GM11168 (cell line): ENCODE data around the gene ACTL10.

Experiments used
- in situ Hi-C: fragments of 300-500 bp; cut with MboI; formaldehyde crosslinking; loops from one replicate; pipeline ENCODE4 v1.12.0; 2022; ENCODE audit warnings: low sequenced_read_pairs; ENCODE audit not compliant: unreplicated experiment

ACTL10 gene

DNA sequence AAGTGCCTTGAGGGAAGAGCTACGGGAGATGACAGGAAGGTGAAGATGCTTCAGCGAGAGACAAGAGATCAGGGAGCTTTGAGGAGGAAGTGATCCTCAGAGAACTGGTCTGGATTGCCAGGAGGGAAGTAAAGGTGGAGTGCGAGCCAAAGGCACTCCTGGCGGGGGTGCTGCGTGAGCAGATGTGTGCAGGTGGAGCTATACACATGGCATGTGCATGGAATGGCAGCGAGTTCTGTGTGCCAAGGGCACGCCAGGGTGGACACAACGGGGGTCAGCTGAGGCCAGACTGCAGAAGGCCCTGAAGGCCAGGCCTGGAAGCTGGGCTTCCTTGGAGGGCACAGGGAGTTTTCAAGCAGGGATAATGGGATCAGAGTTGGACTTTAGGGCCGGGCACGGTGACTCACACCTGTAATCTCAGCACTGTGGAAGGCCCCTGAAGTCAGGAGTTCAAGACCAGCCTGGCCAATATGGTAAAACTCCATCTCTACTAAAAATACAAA, 47.2 kb downstream of the ACTL10 start:
- in situ Hi-C loops = no loop called here

DNA sequence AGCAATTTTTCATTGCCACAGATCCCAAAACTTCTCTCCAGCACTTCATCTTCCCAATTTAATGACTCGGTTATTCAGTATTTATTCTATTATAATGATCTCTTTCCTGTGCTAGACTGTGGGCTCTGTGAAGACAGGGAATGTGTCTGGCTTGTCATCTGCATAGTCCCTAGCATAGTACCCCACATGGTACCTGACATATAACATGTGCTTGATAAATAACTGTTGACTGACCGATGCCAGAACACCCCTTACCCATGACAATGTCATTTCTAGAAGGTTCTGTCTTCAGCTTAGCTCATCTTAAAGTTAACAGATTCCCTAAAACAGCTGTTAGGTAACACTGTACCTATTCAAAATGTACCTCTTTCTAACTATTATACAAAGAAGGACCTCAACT, 49.8 kb downstream of the ACTL10 start:
- in situ Hi-C loops = no loop called here
